MCF 10A (cell line): ENCODE measurements around the gene GRIA1. TPM values are rescaled to one million over a fixed set of nuclear protein-coding genes. Genes with fewer than 3 reads are reported as not detected.
A peak's percentile ranks its signal among the peaks of the same experiment; 100 is the strongest.

Experiments
- BruUV-seq: library from RNA; stranded (reverse); fragments of 400-500 nt; replicated peaks from 2 replicates; lab custom pipeline; 2021; lab: Mats Ljungman, UMichigan
- CTCF ChIA-PET: fragments of 300-600 bp; sonication (Branson Sonifier 250); formaldehyde crosslinking; extraction: SDS; loops from one replicate; lab custom pipeline; 2021; ENCODE audit warnings: antibody characterized with exemption, inconsistent platforms; lab: Yijun Ruan, JAX
- POLR2A ChIA-PET: fragments of 300-600, 350-650 bp; sonication (Branson Sonifier 250); formaldehyde crosslinking; extraction: SDS; loops from one replicate; lab custom pipeline; 2020; ENCODE audit warnings: antibody characterized with exemption, inconsistent platforms; lab: Yijun Ruan, JAX
- DNase-seq: peaks from one replicate; pipeline ENCODE4 v3.0.0-alpha.2; 2018; ENCODE audit not compliant: unreplicated experiment
- H3K27ac Mint-ChIP-seq: one replicate; pipeline ENCODE4 v1.8.0; 2022; ENCODE audit warnings: mild to moderate bottlenecking, low read depth, mixed read lengths; ENCODE audit not compliant: unreplicated experiment
- H3K27me3 Mint-ChIP-seq: one replicate; pipeline ENCODE4 v1.8.0; 2022; ENCODE audit warnings: mixed read lengths; ENCODE audit not compliant: insufficient read depth, unreplicated experiment
- H3K36me3 Mint-ChIP-seq: one replicate; pipeline ENCODE4 v1.8.0; 2022; ENCODE audit warnings: mild to moderate bottlenecking, moderate library complexity, mixed read lengths; ENCODE audit not compliant: insufficient read depth, unreplicated experiment
- H3K4me1 Mint-ChIP-seq: one replicate; pipeline ENCODE4 v1.8.0; 2022; ENCODE audit warnings: mixed read lengths; ENCODE audit not compliant: insufficient read depth, unreplicated experiment
- H3K4me3 Mint-ChIP-seq: one replicate; pipeline ENCODE4 v1.8.0; 2022; ENCODE audit warnings: mild to moderate bottlenecking, moderate library complexity, mixed read lengths; ENCODE audit not compliant: unreplicated experiment
- H3K9me3 Mint-ChIP-seq: one replicate; pipeline ENCODE4 v1.8.0; 2022; ENCODE audit warnings: mixed read lengths; ENCODE audit not compliant: unreplicated experiment
- CTCF ChIP-seq: fragments of 200-600 bp; IDR thresholded peaks from one replicate; pipeline ENCODE4 v1.8.0; 2022; ENCODE audit warnings: antibody characterized with exemption, mild to moderate bottlenecking; ENCODE audit not compliant: unreplicated experiment
- intact Hi-C: fragments of 100-400 bp; cut with micrococcal nuclease; formaldehyde crosslinking; loops from 2 replicates; pipeline ENCODE4 v1.14.1; 2022
- total RNA-seq: library from RNA; stranded (reverse); gene quantifications from 2 replicates; pipeline ENCODE4 v1.2.3, GENCODE V29; 2022

GRIA1 gene
- total RNA-seq, 1 experiment from 2014 or later: not detected

- peak; percentile 34 for DNase-seq
- CTCF ChIA-PET: interaction anchor here (0.6 to 1.2 kb wide), 4 partner anchors 22 to 543 kb away, joined by 3 to 4 read pairs (median 3); no protein-coding TSS in a partner anchor
Observed at GRCh38 chr5:153672347-153673090, 182.0 kb downstream of the GRIA1 start.

GRCh38 chr5:153674356-153674755 lies 183.9 kb downstream of the GRIA1 start:
- no peak overlapping the region for H3K4me3 Mint-ChIP-seq
- H3K27me3 Mint-ChIP-seq: no peaks in the 10 kb centered on the region
- H3K9me3 Mint-ChIP-seq: no peaks in the 10 kb centered on the region
- TF ChIP-seq CTCF: no peak
- POLR2A ChIA-PET: interaction anchor here (0.8 kb wide), 1 partner anchor 22 kb away, joined by 3 read pairs; no protein-coding TSS in a partner anchor
- BruUV-seq: no TSS peak
- no peak overlapping the region for H3K27ac Mint-ChIP-seq
- H3K36me3 Mint-ChIP-seq: no peaks in the 10 kb centered on the region
- intact Hi-C loops: no loop called here
- no peak for DNase-seq
- no peaks in the 10 kb centered on the region for H3K4me1 Mint-ChIP-seq
- CTCF ChIA-PET: interaction anchor here (0.9 kb wide), 1 partner anchor 158 kb away, joined by 3 read pairs; no protein-coding TSS in a partner anchor

More at GRCh38 chr5:153672347-153673090, 182.0 kb downstream of the GRIA1 start:
- Mint-ChIP-seq H3K27ac (no peak overlapping the region), H3K4me3 (no peak overlapping the region), H3K4me1 (no peaks in the 10 kb centered on the region), H3K36me3 (no peaks in the 10 kb centered on the region), H3K9me3 (no peaks in the 10 kb centered on the region), H3K27me3 (no peaks in the 10 kb centered on the region)
- POLR2A ChIA-PET: interaction anchor here (0.6 to 1.1 kb wide), 2 partner anchors 14 to 360 kb away, joined by 3 read pairs; no protein-coding TSS in a partner anchor
- no TSS peak for BruUV-seq
- intact Hi-C loops: no loop called here
- TF ChIP-seq CTCF: no peak

- ChIA-PET POLR2A (no interaction called here), CTCF (interaction anchor here (0.6 to 1.2 kb wide), 3 partner anchors 107 to 181 kb away, joined by 3 to 4 read pairs (median 4); no protein-coding TSS in a partner anchor)
- Mint-ChIP-seq H3K4me1 (no peaks in the 10 kb centered on the region), H3K9me3 (no peaks in the 10 kb centered on the region), H3K4me3 (no peak overlapping the region), H3K36me3 (no peaks in the 10 kb centered on the region), H3K27me3 (no peaks in the 10 kb centered on the region), H3K27ac (no peak overlapping the region)
- BruUV-seq: no TSS peak
- TF ChIP-seq CTCF: no peak
- intact Hi-C loops: no loop called here
- DNase-seq: no peak
Observed at GRCh38 chr5:153676406-153676805, 185.9 kb downstream of the GRIA1 start.

- BruUV-seq: no TSS peak
Observed at GRCh38 chr5:153676821-153677220, 186.4 kb downstream of the GRIA1 start.

More at GRCh38 chr5:153676821-153677220, 186.4 kb downstream of the GRIA1 start:
- ChIA-PET CTCF (interaction anchor here (0.6 to 1.2 kb wide), 3 partner anchors 131 to 524 kb away, joined by 3 to 4 read pairs (median 3); no protein-coding TSS in a partner anchor), POLR2A (no interaction called here)
- no peak overlapping the region for H3K27ac Mint-ChIP-seq
- DNase-seq: no peak
- no peaks in the 10 kb centered on the region for H3K27me3 Mint-ChIP-seq
- no peaks in the 10 kb centered on the region for H3K9me3 Mint-ChIP-seq
- H3K4me1 Mint-ChIP-seq: no peaks in the 10 kb centered on the region
- no peaks in the 10 kb centered on the region for H3K36me3 Mint-ChIP-seq
- no peak overlapping the region for H3K4me3 Mint-ChIP-seq
- intact Hi-C loops: no loop called here
- no peak for TF ChIP-seq CTCF
